WTC11 (cell line): ENCODE data around the gene INSL3. TPM values are rescaled to one million over a fixed set of nuclear protein-coding genes. Genes with fewer than 3 reads are reported as not detected.
A peak's percentile ranks its signal among the peaks of the same experiment; 100 is the strongest.

Source experiments
- ATAC-seq: fragments of 200-7000 bp; cut with Tn5 transposase; 2 replicates; pipeline ENCODE4 v1.10.0; 2021; ENCODE audit warnings: mild to moderate bottlenecking, moderate library complexity
- CTCF ChIA-PET: fragments of 300-600 bp; sonication (Branson Sonifier 250); formaldehyde crosslinking; loops from one replicate; lab custom pipeline; 2021; ENCODE audit warnings: antibody characterized with exemption; lab: Charles Lee
- POLR2A ChIA-PET: fragments of 350-600 bp; sonication (Branson Sonifier 250); formaldehyde crosslinking; loops from one replicate; lab custom pipeline; 2021; ENCODE audit warnings: antibody characterized with exemption; lab: Charles Lee
- DNase-seq: peaks from one replicate; pipeline ENCODE4 v3.0.0; 2021; ENCODE audit warnings: low spot score
- H3K27ac Mint-ChIP-seq: 2 replicates; pipeline ENCODE4 v1.8.0; 2021; ENCODE audit warnings: mixed read lengths
- H3K27me3 Mint-ChIP-seq: 2 replicates; pipeline ENCODE4 v1.8.0; 2021; ENCODE audit warnings: low read depth, mild to moderate bottlenecking, moderate library complexity, mixed read lengths
- H3K36me3 Mint-ChIP-seq: 2 replicates; pipeline ENCODE4 v1.8.0; 2021; ENCODE audit warnings: mixed read lengths
- H3K4me1 Mint-ChIP-seq: 2 replicates; pipeline ENCODE4 v1.8.0; 2022; ENCODE audit warnings: mixed read lengths
- H3K4me3 Mint-ChIP-seq: 2 replicates; pipeline ENCODE4 v1.8.0; 2021; ENCODE audit warnings: mild to moderate bottlenecking, moderate library complexity, mixed read lengths
- H3K9me3 Mint-ChIP-seq: 2 replicates; pipeline ENCODE4 v1.8.0; 2021; ENCODE audit warnings: mixed read lengths
- ELF4 ChIP-seq: sonication (generic); formaldehyde crosslinking; IDR thresholded peaks from 2 replicates; pipeline ENCODE4 v1.8.1; 2022; ENCODE audit warnings: low read depth, mild to moderate bottlenecking, moderate library complexity, missing genetic modification reagents
- EMX1 ChIP-seq: fragments of 250-450 bp; sonication (Bioruptor Pico); IDR thresholded peaks from 2 replicates; pipeline ENCODE4 v1.8.0; 2021; ENCODE audit warnings: mild to moderate bottlenecking
- ETV6 ChIP-seq: sonication (generic); formaldehyde crosslinking; IDR thresholded peaks from 2 replicates; pipeline ENCODE4 v1.8.1; 2022; ENCODE audit warnings: mild to moderate bottlenecking, missing genetic modification reagents
- FOXP1 ChIP-seq: sonication (generic); formaldehyde crosslinking; IDR thresholded peaks from 2 replicates; pipeline ENCODE4 v1.8.0; 2022; ENCODE audit warnings: missing genetic modification reagents, mild to moderate bottlenecking, moderate library complexity, borderline replicate concordance
- GABPB1 ChIP-seq: sonication (generic); formaldehyde crosslinking; IDR thresholded peaks from 2 replicates; pipeline ENCODE4 v1.8.1; 2023; ENCODE audit warnings: mild to moderate bottlenecking, missing genetic modification reagents
- GRHL2 ChIP-seq: fragments of 250-450 bp; sonication (Bioruptor Pico); IDR thresholded peaks from 2 replicates; pipeline ENCODE4 v1.8.0; 2022; ENCODE audit warnings: mild to moderate bottlenecking, moderate library complexity; ENCODE audit not compliant: insufficient replicate concordance, severe bottlenecking
- IRF2 ChIP-seq: sonication (generic); formaldehyde crosslinking; IDR thresholded peaks from 2 replicates; pipeline ENCODE4 v1.8.0; 2022; ENCODE audit warnings: low read depth, missing genetic modification reagents, borderline replicate concordance
- PRDM15 ChIP-seq: sonication (generic); formaldehyde crosslinking; IDR thresholded peaks from 2 replicates; pipeline ENCODE4 v1.8.0; 2022; ENCODE audit warnings: missing genetic modification reagents
- RELA ChIP-seq: sonication (generic); formaldehyde crosslinking; IDR thresholded peaks from 2 replicates; pipeline ENCODE4 v1.8.1; 2022; ENCODE audit warnings: missing genetic modification reagents, mild to moderate bottlenecking, borderline replicate concordance
- ZMAT4 ChIP-seq: fragments of 250-450 bp; sonication (Bioruptor Pico); IDR thresholded peaks from 2 replicates; pipeline ENCODE4 v1.9.0; 2021; ENCODE audit warnings: mild to moderate bottlenecking
- ZNF219 ChIP-seq: sonication (generic); formaldehyde crosslinking; IDR thresholded peaks from 2 replicates; pipeline ENCODE4 v1.8.0; 2023; ENCODE audit warnings: missing genetic modification reagents, mild to moderate bottlenecking, borderline replicate concordance
- ZNF416 ChIP-seq: fragments of 250-450 bp; sonication (Bioruptor Pico); IDR thresholded peaks from 2 replicates; pipeline ENCODE4 v1.9.0; 2021; ENCODE audit warnings: mild to moderate bottlenecking, inconsistent platforms
- ZNF423 ChIP-seq: fragments of 250-450 bp; sonication (Bioruptor Pico); IDR thresholded peaks from 2 replicates; pipeline ENCODE4 v2.1.2; 2022; ENCODE audit warnings: mild to moderate bottlenecking, moderate library complexity
- total RNA-seq: library from RNA; stranded (reverse); gene quantifications from 3 replicates; pipeline ENCODE4 v1.2.3, GENCODE V29; 2021
- TF ChIP-seq, protein P1 (sequence below): sonication (generic); formaldehyde crosslinking; IDR thresholded peaks from 2 replicates; pipeline ENCODE4 v1.8.0; 2023; ENCODE audit warnings: missing genetic modification reagents, mild to moderate bottlenecking, borderline replicate concordance
- TF ChIP-seq, protein P2 (sequence below): sonication (generic); formaldehyde crosslinking; IDR thresholded peaks from 2 replicates; pipeline ENCODE4 v1.8.1; 2023; ENCODE audit warnings: mild to moderate bottlenecking, missing genetic modification reagents
- TF ChIP-seq, protein P3 (sequence below): sonication (generic); formaldehyde crosslinking; IDR thresholded peaks from 2 replicates; pipeline ENCODE4 v1.8.1; 2022; ENCODE audit warnings: missing genetic modification reagents, borderline replicate concordance

The INSL3 gene
- total RNA-seq, 1 experiment from 2014 or later = 0.79 TPM

- no peak for TF ChIP-seq PRDM15 (CRISPR knock-in tag)
- TF ChIP-seq FOXP1 = no peak
- TF ChIP-seq, all 79 proteins: peak for 2
Measured at GRCh38 chr19:17861542-17862402, 40.5 kb upstream of the INSL3 start (continued).

DNA sequence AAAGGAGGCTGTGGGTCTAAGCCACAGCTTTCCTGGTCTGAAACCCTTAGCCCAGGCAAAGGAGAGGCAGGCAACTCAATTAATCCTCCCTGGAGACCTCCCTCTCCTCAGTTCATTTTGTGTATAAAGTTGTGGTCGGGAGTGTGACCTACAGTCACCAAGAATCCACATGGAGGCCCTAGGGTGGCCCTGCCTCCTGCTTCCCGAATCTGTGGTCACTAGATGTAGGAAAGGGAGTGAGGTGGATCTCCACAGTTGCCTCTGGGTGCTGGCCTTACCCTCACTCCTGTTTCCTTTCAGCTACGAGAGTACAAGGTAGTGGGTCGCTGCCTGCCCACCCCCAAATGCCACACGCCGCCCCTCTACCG lies 39.7 kb upstream of the INSL3 start:
- DNase-seq (no peak), ATAC-seq (no peak)
- H3K27ac Mint-ChIP-seq = peak overlapping the region; percentile 97
- ChIA-PET CTCF (interaction anchor here (1.5 kb wide), 1 partner anchor 72 kb away, joined by 6 read pairs; the partner anchor contains the start of gene CCDC124), POLR2A (interaction anchor here (1.2 kb wide), 1 partner anchor 72 kb away, joined by 4 read pairs; the partner anchor contains the start of gene CCDC124)
- H3K9me3 Mint-ChIP-seq = no peaks in the 10 kb centered on the region
- H3K4me1 Mint-ChIP-seq = peaks cover 29% of the 10 kb centered on the region
- H3K4me3 Mint-ChIP-seq = peak overlapping the region; percentile 99
- H3K27me3 Mint-ChIP-seq = no peaks in the 10 kb centered on the region; the same call in 1 of the 2 replicates
- H3K36me3 Mint-ChIP-seq = peaks cover 48% of the 10 kb centered on the region
- TF ChIP-seq ZNF423 = no peak
- TF ChIP-seq ETV6 (CRISPR knock-in tag) = peak; percentile 29; the same call in 1 of the 2 replicates

DNA sequence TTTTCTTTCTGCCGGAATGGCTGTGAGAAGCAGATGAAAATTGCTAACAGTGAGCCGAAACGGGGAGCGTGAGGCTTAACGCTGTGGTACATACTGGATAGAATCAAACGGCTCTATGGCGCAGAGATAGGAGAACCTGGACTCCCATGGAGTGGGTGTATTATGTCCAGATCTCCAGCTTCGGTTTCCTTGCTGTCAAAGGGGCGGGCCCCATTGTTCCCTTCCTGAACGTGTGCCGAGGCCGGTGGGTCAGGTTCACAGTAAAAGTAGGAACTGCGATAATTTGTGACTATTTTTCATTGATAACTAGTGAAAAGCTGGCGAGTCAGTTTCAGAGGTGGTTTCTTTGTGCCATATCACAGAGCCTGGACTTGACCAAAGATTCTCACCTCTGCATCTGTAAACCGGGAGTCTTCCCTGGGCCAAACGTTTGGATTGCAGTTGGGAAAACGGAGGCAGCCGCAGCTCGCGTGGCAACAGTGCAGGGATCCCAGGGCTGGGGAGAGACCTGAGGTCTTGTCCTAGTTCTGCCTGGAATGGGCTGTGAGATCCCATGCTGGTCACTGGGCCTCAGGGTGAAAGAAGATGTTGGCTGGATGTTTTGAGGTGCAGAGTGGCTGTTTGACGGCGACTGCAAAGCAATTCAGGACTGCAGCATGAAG lies 39.1 kb upstream of the INSL3 start:
- peaks cover 2% of the 10 kb centered on the region for H3K27me3 Mint-ChIP-seq
- H3K36me3 Mint-ChIP-seq = peaks cover 48% of the 10 kb centered on the region
- ChIA-PET CTCF (interaction anchor here (1.5 to 2.3 kb wide), 3 partner anchors 10 to 72 kb away, joined by 6 to 148 read pairs (median 33); partner anchors contain the start of gene CCDC124), POLR2A (interaction anchor here (1.2 to 1.5 kb wide), 3 partner anchors 9 to 441 kb away, joined by 4 to 7 read pairs (median 4); partner anchors contain the start of genes CCDC124 and MVB12A)
- DNase-seq (no peak), ATAC-seq (no peak)
- peaks cover 25% of the 10 kb centered on the region for H3K4me1 Mint-ChIP-seq
- H3K27ac Mint-ChIP-seq = peak overlapping the region; percentile 97
- H3K4me3 Mint-ChIP-seq = peak overlapping the region; percentile 99
- no peaks in the 10 kb centered on the region for H3K9me3 Mint-ChIP-seq
- TF ChIP-seq EMX1 (CRISPR knock-in tag) (0 out of 2 replicates have a peak, but pooled peaks have one; percentile 59), RELA (CRISPR knock-in tag) (no peak), ZMAT4 (CRISPR knock-in tag) (no peak), GRHL2 (CRISPR knock-in tag) (no peak), IRF2 (CRISPR knock-in tag) (no peak), ETV6 (CRISPR knock-in tag) (no peak), ZNF416 (CRISPR knock-in tag) (no peak), ELF4 (CRISPR knock-in tag) (no peak), GABPB1 (CRISPR knock-in tag) (no peak), ZNF219 (CRISPR knock-in tag) (no peak)
- TF ChIP-seq, protein P1, sequence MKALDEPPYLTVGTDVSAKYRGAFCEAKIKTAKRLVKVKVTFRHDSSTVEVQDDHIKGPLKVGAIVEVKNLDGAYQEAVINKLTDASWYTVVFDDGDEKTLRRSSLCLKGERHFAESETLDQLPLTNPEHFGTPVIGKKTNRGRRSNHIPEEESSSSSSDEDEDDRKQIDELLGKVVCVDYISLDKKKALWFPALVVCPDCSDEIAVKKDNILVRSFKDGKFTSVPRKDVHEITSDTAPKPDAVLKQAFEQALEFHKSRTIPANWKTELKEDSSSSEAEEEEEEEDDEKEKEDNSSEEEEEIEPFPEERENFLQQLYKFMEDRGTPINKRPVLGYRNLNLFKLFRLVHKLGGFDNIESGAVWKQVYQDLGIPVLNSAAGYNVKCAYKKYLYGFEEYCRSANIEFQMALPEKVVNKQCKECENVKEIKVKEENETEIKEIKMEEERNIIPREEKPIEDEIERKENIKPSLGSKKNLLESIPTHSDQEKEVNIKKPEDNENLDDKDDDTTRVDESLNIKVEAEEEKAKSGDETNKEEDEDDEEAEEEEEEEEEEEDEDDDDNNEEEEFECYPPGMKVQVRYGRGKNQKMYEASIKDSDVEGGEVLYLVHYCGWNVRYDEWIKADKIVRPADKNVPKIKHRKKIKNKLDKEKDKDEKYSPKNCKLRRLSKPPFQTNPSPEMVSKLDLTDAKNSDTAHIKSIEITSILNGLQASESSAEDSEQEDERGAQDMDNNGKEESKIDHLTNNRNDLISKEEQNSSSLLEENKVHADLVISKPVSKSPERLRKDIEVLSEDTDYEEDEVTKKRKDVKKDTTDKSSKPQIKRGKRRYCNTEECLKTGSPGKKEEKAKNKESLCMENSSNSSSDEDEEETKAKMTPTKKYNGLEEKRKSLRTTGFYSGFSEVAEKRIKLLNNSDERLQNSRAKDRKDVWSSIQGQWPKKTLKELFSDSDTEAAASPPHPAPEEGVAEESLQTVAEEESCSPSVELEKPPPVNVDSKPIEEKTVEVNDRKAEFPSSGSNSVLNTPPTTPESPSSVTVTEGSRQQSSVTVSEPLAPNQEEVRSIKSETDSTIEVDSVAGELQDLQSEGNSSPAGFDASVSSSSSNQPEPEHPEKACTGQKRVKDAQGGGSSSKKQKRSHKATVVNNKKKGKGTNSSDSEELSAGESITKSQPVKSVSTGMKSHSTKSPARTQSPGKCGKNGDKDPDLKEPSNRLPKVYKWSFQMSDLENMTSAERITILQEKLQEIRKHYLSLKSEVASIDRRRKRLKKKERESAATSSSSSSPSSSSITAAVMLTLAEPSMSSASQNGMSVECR (CRISPR knock-in tag) = no peak
- TF ChIP-seq, protein P2, sequence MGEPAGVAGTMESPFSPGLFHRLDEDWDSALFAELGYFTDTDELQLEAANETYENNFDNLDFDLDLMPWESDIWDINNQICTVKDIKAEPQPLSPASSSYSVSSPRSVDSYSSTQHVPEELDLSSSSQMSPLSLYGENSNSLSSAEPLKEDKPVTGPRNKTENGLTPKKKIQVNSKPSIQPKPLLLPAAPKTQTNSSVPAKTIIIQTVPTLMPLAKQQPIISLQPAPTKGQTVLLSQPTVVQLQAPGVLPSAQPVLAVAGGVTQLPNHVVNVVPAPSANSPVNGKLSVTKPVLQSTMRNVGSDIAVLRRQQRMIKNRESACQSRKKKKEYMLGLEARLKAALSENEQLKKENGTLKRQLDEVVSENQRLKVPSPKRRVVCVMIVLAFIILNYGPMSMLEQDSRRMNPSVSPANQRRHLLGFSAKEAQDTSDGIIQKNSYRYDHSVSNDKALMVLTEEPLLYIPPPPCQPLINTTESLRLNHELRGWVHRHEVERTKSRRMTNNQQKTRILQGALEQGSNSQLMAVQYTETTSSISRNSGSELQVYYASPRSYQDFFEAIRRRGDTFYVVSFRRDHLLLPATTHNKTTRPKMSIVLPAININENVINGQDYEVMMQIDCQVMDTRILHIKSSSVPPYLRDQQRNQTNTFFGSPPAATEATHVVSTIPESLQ = no peak
- TF ChIP-seq, protein P3, sequence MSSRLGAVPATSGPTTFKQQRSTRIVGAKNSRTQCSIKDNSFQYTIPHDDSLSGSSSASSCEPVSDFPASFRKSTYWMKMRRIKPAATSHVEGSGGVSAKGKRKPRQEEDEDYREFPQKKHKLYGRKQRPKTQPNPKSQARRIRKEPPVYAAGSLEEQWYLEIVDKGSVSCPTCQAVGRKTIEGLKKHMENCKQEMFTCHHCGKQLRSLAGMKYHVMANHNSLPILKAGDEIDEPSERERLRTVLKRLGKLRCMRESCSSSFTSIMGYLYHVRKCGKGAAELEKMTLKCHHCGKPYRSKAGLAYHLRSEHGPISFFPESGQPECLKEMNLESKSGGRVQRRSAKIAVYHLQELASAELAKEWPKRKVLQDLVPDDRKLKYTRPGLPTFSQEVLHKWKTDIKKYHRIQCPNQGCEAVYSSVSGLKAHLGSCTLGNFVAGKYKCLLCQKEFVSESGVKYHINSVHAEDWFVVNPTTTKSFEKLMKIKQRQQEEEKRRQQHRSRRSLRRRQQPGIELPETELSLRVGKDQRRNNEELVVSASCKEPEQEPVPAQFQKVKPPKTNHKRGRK (CRISPR knock-in tag) = no peak
